MCF 10A (cell line): ENCODE results near the gene RPE65. TPM values are rescaled to one million over a fixed set of nuclear protein-coding genes. Genes with fewer than 3 reads are reported as not detected.

Experiments used
- BruUV-seq: library from RNA; stranded (reverse); fragments of 400-500 nt; replicated peaks from 2 replicates; lab custom pipeline; 2021; lab: Mats Ljungman, UMichigan
- CTCF ChIA-PET: fragments of 300-600 bp; sonication (Branson Sonifier 250); formaldehyde crosslinking; extraction: SDS; loops from one replicate; lab custom pipeline; 2021; ENCODE audit warnings: antibody characterized with exemption, inconsistent platforms; lab: Yijun Ruan, JAX
- POLR2A ChIA-PET: fragments of 300-600, 350-650 bp; sonication (Branson Sonifier 250); formaldehyde crosslinking; extraction: SDS; loops from one replicate; lab custom pipeline; 2020; ENCODE audit warnings: antibody characterized with exemption, inconsistent platforms; lab: Yijun Ruan, JAX
- DNase-seq: peaks from one replicate; pipeline ENCODE4 v3.0.0-alpha.2; 2018; ENCODE audit not compliant: unreplicated experiment
- H3K27ac Mint-ChIP-seq: one replicate; pipeline ENCODE4 v1.8.0; 2022; ENCODE audit warnings: mild to moderate bottlenecking, low read depth, mixed read lengths; ENCODE audit not compliant: unreplicated experiment
- H3K27me3 Mint-ChIP-seq: one replicate; pipeline ENCODE4 v1.8.0; 2022; ENCODE audit warnings: mixed read lengths; ENCODE audit not compliant: insufficient read depth, unreplicated experiment
- H3K36me3 Mint-ChIP-seq: one replicate; pipeline ENCODE4 v1.8.0; 2022; ENCODE audit warnings: mild to moderate bottlenecking, moderate library complexity, mixed read lengths; ENCODE audit not compliant: insufficient read depth, unreplicated experiment
- H3K4me1 Mint-ChIP-seq: one replicate; pipeline ENCODE4 v1.8.0; 2022; ENCODE audit warnings: mixed read lengths; ENCODE audit not compliant: insufficient read depth, unreplicated experiment
- H3K4me3 Mint-ChIP-seq: one replicate; pipeline ENCODE4 v1.8.0; 2022; ENCODE audit warnings: mild to moderate bottlenecking, moderate library complexity, mixed read lengths; ENCODE audit not compliant: unreplicated experiment
- H3K9me3 Mint-ChIP-seq: one replicate; pipeline ENCODE4 v1.8.0; 2022; ENCODE audit warnings: mixed read lengths; ENCODE audit not compliant: unreplicated experiment
- intact Hi-C: fragments of 100-400 bp; cut with micrococcal nuclease; formaldehyde crosslinking; loops from 2 replicates; pipeline ENCODE4 v1.14.1; 2022
- total RNA-seq: library from RNA; stranded (reverse); gene quantifications from 2 replicates; pipeline ENCODE4 v1.2.3, GENCODE V29; 2022
- TF ChIP-seq, protein P1 (sequence below): fragments of 200-600 bp; IDR thresholded peaks from one replicate; pipeline ENCODE4 v1.8.0; 2022; ENCODE audit warnings: antibody characterized with exemption, mild to moderate bottlenecking; ENCODE audit not compliant: unreplicated experiment

The RPE65 gene
- total RNA-seq, 1 experiment from 2014 or later, result not detected

DNA sequence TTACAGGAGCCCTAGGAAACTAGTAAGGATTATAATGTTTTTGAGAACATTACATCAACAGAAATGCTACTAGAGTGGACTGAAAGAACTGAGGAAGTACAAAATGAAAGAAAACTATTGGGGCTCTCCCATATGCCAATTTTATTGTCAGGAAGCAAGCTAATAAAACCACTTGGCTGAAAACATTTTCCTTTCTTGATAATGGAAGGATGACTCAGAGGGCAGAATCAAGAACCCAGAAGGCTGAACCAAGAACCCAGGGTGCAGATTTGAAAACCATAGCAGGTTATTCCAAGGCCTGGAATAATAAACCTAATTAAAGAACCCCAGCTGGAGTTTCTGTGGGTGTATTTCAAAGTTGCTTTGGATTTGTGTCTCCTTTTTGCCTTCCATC, 70.7 kb downstream of the RPE65 start:
- Mint-ChIP-seq H3K4me1 (peaks cover 30% of the 10 kb centered on the region), H3K9me3 (no peaks in the 10 kb centered on the region), H3K36me3 (no peaks in the 10 kb centered on the region), H3K4me3 (no peak overlapping the region), H3K27me3 (no peaks in the 10 kb centered on the region), H3K27ac (no peak overlapping the region)
- intact Hi-C loops, result no loop called here
- ChIA-PET CTCF (interaction anchor here (0.6 to 1.3 kb wide), 7 partner anchors 19 to 524 kb away, joined by 3 to 6 read pairs (median 3); no protein-coding TSS in a partner anchor), POLR2A (interaction anchor here (0.6 kb wide), 1 partner anchor 1337 kb away, joined by 3 read pairs; no protein-coding TSS in a partner anchor)
- DNase-seq, result peak; percentile 27
- BruUV-seq, result no TSS peak
- TF ChIP-seq, protein P1, sequence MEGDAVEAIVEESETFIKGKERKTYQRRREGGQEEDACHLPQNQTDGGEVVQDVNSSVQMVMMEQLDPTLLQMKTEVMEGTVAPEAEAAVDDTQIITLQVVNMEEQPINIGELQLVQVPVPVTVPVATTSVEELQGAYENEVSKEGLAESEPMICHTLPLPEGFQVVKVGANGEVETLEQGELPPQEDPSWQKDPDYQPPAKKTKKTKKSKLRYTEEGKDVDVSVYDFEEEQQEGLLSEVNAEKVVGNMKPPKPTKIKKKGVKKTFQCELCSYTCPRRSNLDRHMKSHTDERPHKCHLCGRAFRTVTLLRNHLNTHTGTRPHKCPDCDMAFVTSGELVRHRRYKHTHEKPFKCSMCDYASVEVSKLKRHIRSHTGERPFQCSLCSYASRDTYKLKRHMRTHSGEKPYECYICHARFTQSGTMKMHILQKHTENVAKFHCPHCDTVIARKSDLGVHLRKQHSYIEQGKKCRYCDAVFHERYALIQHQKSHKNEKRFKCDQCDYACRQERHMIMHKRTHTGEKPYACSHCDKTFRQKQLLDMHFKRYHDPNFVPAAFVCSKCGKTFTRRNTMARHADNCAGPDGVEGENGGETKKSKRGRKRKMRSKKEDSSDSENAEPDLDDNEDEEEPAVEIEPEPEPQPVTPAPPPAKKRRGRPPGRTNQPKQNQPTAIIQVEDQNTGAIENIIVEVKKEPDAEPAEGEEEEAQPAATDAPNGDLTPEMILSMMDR, result no peak

Other genes with a start within 250 kb of the RPE65 start
- 34.7 and 37.8 TPM in 2 replicates for gene WLS, start 217.4 kb downstream of the RPE65 start, total RNA-seq
- 17.9 and 26.8 TPM in 2 replicates for gene DEPDC1, start 47.1 kb upstream of the RPE65 start, total RNA-seq